SK-N-SH treated with all-trans-retinoic acid at 6 μM for 48 hours (cell line): ENCODE results near the gene ALDH18A1.

Experiments used
- BACH2 ChIP-seq: fragments of 250-450 bp; sonication (Bioruptor Pico); IDR thresholded peaks from 2 replicates; pipeline ENCODE4 v1.9.0; 2021; ENCODE audit warnings: mild to moderate bottlenecking, borderline replicate concordance
- ZC3H10 ChIP-seq: fragments of 250-450 bp; sonication (Bioruptor Pico); IDR thresholded peaks from 2 replicates; pipeline ENCODE4 v1.5.1; 2021; ENCODE audit warnings: mild to moderate bottlenecking, moderate library complexity
- TF ChIP-seq, protein P1 (sequence below): fragments of 250-450 bp; sonication (Bioruptor Pico); IDR thresholded peaks from 2 replicates; pipeline ENCODE4 v1.8.0; 2020; ENCODE audit warnings: mild to moderate bottlenecking, moderate library complexity, borderline replicate concordance

GRCh38 chr10:95604630-95605029 is 51.9 kb downstream of the ALDH18A1 start:
- TF ChIP-seq, protein P1, sequence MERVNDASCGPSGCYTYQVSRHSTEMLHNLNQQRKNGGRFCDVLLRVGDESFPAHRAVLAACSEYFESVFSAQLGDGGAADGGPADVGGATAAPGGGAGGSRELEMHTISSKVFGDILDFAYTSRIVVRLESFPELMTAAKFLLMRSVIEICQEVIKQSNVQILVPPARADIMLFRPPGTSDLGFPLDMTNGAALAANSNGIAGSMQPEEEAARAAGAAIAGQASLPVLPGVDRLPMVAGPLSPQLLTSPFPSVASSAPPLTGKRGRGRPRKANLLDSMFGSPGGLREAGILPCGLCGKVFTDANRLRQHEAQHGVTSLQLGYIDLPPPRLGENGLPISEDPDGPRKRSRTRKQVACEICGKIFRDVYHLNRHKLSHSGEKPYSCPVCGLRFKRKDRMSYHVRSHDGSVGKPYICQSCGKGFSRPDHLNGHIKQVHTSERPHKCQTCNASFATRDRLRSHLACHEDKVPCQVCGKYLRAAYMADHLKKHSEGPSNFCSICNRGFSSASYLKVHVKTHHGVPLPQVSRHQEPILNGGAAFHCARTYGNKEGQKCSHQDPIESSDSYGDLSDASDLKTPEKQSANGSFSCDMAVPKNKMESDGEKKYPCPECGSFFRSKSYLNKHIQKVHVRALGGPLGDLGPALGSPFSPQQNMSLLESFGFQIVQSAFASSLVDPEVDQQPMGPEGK (CRISPR knock-in tag): no peak
- no peak for TF ChIP-seq ZC3H10 (CRISPR knock-in tag)
- no peak for TF ChIP-seq BACH2 (CRISPR knock-in tag)
